ENCODE measurements around the gene CTSZ. TPM values are rescaled to one million over a fixed set of nuclear protein-coding genes. Genes with fewer than 3 reads are reported as not detected.

The CTSZ gene
- total RNA-seq, 1 experiment from 2014 or later = 37.6 TPM

DNA sequence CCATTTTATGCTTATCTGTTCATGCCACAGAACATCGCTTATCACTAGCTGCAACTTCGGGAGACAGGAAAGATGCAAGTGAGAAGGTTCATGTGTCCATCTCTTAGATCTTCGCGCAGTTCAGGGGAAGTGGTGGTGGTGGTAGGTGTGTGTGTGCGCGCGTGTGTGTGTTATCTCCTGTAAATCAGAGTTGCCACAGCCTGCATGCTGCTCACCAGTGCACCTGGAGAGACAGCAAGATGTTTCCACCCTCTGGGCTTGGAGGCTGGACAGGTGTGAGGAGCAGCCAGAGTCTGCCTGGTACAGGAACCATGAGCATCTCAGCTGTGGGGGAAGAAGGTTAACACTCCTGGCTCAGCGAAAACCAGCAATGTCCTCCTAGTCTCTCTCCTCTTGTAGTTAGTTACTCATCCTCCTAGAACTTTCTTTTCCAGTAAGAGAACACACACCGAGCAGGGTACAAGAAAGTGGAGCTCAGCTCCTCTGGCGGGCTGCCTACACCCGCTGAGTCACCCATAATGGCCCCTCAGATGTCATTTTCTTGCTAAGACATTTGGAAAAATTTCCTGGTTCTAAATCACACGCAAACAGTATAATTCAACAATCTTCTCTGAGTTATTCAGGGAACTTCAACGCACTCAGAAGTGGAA is 7.0 kb upstream of the CTSZ start:
- H3K4me3 Mint-ChIP-seq = no peak overlapping the region
- TF ChIP-seq, protein P1, sequence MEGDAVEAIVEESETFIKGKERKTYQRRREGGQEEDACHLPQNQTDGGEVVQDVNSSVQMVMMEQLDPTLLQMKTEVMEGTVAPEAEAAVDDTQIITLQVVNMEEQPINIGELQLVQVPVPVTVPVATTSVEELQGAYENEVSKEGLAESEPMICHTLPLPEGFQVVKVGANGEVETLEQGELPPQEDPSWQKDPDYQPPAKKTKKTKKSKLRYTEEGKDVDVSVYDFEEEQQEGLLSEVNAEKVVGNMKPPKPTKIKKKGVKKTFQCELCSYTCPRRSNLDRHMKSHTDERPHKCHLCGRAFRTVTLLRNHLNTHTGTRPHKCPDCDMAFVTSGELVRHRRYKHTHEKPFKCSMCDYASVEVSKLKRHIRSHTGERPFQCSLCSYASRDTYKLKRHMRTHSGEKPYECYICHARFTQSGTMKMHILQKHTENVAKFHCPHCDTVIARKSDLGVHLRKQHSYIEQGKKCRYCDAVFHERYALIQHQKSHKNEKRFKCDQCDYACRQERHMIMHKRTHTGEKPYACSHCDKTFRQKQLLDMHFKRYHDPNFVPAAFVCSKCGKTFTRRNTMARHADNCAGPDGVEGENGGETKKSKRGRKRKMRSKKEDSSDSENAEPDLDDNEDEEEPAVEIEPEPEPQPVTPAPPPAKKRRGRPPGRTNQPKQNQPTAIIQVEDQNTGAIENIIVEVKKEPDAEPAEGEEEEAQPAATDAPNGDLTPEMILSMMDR (conservative IDR thresholded peaks at IDR 0.05) = no peak

More for the DNA sequence above, 7.0 kb upstream of the CTSZ start:
- no peak overlapping the region for H3K18ac ChIP-seq (ENCODE audit: insufficient read length, low read depth, low read length)
- no peaks in the 10 kb centered on the region for H3K23me2 ChIP-seq (ENCODE audit: insufficient read length, low read depth, low read length, poor library complexity, severe bottlenecking)
- no peak overlapping the region for H4K91ac ChIP-seq (ENCODE audit: insufficient read length, low read depth, low read length)
- peaks cover 7% of the 10 kb centered on the region; the same call in 1 of the 2 replicates for H3K4me1 ChIP-seq (ENCODE audit: insufficient read depth, low read length)
- H3K9me3 ChIP-seq (ENCODE audit: control insufficient read depth, low read depth, low read length) = no peaks in the 10 kb centered on the region
- no peaks in the 10 kb centered on the region for H3K9me3 Mint-ChIP-seq
- H2BK20ac ChIP-seq (ENCODE audit: low read depth, low read length, poor library complexity, severe bottlenecking) = no peak overlapping the region
- H3K27me3 Mint-ChIP-seq (ENCODE audit: low read depth) = peaks cover 37% of the 10 kb centered on the region
- H2BK120ac ChIP-seq (ENCODE audit: low read depth, low read length, poor library complexity, severe bottlenecking) = no peak overlapping the region
- no peak overlapping the region for H3K56ac ChIP-seq (ENCODE audit: insufficient read length, low read depth, low read length)
- no peaks in the 10 kb centered on the region; a peak in 1 of 7 replicates for H3K36me3 Mint-ChIP-seq (ENCODE audit: insufficient read depth in 1 of 3, low read depth in 3 of 3)
- DNase-seq = no peak
- no peak overlapping the region for H3K23ac ChIP-seq (ENCODE audit: insufficient read length, low read depth, low read length)
- no peaks in the 10 kb centered on the region for H4K20me1 ChIP-seq (ENCODE audit: control insufficient read depth, insufficient read depth, insufficient read length)
- no peak overlapping the region for H3K4me2 ChIP-seq (ENCODE audit: insufficient read depth, insufficient read length, low read length)
- no peaks in the 10 kb centered on the region for H3K79me1 ChIP-seq (ENCODE audit: insufficient read depth, low read depth, low read length, poor library complexity, severe bottlenecking)
- no peak overlapping the region for H3K27ac ChIP-seq (ENCODE audit: insufficient read length, low read depth, low read length)
- H3T11ph ChIP-seq (ENCODE audit: low read length) = no peak overlapping the region
- H3K4ac ChIP-seq (ENCODE audit: low read depth, low read length) = no peak overlapping the region
- no peaks in the 10 kb centered on the region for H3K27me3 ChIP-seq (ENCODE audit: insufficient read depth, low read length)
- no peak overlapping the region for H2AK5ac ChIP-seq (ENCODE audit: insufficient read length, low read length)
- H3K4me1 Mint-ChIP-seq = peaks cover 16 to 22% of the 10 kb centered on the region in 2 experiments; a peak in 3 of 4 replicates
- WGBS (ENCODE audit: extremely low coverage, insufficient read length, low lambda C conversion rate) = no CpG with 5 or more reads among the region's 13 CpGs
- no peak overlapping the region for H4K5ac ChIP-seq (ENCODE audit: insufficient read length, low read depth, low read length)
- no peak overlapping the region for H2AFZ ChIP-seq (ENCODE audit: low read length)
- no peaks in the 10 kb centered on the region for H3K79me2 ChIP-seq (ENCODE audit: insufficient read depth, low read length)
- no peak overlapping the region for H2BK5ac ChIP-seq (ENCODE audit: insufficient read length, low read length)
- H4K8ac ChIP-seq (replicated peaks; ENCODE audit: insufficient read length, low read depth, low read length) = no peak overlapping the region
- no peak overlapping the region for H2BK12ac ChIP-seq (ENCODE audit: insufficient read length, low read depth, low read length)
- no peak overlapping the region for H3K9ac ChIP-seq (ENCODE audit: extremely low read depth, insufficient read length, low read length)
- H3K27ac Mint-ChIP-seq = no peak overlapping the region; a peak in 2 of 7 replicates
- H3K14ac ChIP-seq (ENCODE audit: insufficient read depth, low read length) = no peak overlapping the region
- H2BK15ac ChIP-seq (ENCODE audit: low read depth, low read length) = no peak overlapping the region

Data from H9 (cell line).